ENCODE measurements around the gene ZFP57.

ZFP57 gene

DNA sequence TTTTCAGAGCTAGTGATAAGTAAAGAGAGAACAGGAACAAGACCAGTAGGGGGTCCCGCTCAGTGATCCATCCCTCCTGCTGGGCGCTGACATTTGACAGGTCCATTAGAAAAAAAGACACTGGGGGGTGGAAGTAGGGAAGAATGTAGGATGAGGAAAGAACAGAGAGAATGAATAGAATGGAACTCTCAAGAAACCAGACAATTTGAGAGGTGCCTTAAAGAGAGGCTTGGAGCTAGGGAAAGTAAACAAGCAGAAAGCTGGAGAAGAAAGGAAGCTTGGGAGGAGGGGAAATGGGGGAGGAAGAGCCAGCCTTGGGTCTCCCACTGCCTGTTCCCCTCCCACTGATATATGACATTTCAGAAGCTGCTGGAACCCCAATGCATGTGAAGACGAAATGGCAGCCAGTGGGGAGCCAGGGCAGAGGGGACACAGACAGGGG lies 56.4 kb downstream of the ZFP57 start:
- no peak for DNase-seq

Data from T-helper 2 cell (primary cell).